HG02763 (cell line): ENCODE data around the gene MYORG.

Experiments
- ATAC-seq: cut with Tn5 transposase; IDR thresholded peaks from one replicate; pipeline ENCODE4 v1.9.1; 2021; ENCODE audit warnings: mild to moderate bottlenecking, moderate library complexity; ENCODE audit not compliant: unreplicated experiment

MYORG gene

DNA sequence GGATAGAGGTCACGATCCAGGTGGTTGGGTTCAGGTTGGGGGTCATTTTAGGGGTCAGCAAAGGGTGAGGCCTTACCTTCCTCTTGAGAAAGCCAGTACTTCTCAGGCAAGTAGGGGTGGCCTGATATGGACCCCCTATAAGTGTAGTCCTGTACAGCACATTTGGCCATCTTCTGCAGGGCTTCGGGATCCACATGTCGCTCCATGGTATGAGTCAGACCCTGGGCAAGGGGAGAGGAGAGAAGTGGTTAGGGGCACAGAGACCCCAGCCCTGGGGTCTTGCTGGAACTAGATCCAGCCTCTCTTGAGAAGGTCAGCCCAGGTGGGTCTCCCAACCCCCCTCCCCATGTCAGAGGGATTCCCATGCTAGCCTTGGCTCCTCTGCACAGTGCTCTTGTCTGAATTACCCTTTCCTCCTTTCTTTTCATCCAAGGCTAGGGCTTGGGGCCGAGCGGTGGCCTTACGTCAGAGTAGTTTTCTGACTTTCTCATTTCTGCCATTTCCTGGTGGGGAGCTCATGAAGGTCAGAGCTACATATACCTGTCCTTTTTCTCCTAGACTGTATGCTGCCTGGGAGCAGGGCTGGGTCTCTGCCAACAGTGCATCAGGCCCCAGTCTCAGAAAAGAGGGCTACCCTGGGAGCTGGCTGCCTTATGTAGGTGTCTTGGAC, 9.0 kb upstream of the MYORG start:
- ATAC-seq, result no peak

DNA sequence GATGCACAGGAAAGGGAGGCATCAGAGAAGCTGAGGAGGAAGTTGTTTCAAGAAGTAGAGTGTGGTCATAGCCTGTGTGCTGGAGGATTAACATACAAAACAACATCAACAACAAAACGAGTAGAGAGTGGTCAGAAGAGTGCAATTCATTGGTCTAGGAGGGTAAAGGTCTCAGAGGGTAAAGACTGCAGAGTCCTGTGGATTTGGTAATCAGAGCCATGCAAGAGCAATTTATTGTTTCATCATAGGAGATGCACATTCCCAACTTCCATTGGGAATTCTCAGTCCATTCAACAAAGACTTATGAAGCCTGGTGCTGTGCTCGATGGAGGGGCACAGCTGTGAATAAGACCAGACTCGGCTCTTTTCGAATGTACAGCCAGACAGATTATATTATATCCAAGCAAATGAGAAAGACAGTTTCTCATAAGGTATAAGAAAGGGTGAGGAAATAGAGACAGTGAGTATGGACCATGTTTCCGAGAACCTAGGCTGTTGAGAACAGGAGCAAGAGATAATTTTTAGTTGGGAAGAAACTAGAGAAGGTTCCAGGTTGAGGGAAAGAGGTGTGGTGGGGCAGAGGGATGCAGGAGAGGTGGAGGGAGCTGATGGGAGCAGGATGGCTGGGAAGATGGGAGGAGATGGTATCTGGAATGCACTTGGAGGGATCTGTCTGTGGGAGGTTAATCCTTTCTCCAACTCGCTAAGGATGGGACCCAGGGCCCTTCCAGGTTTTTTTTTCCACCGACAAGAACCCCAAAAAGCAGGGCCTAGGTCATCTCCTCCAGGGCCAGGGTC, 7.9 kb upstream of the MYORG start:
- ATAC-seq, result no peak

DNA sequence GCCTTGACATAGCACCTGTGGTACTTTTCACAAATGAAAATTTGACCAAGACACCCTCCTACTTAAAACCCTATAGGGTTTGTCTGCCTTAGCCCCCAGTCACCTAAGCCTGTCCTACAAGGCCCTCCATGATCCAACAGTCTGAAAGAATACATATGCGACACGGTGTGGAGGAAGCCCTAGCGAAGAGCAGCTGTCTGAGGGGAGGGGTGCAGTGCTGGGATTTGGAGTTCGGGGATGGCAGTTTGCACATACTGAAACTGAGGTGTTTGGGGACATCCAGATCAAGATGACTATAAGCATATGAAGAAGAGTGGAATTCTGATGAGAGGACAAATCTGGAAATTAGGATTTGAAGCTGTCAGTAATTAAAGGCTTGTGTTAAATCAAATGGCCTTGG, 7.2 kb upstream of the MYORG start:
- no peak for ATAC-seq

DNA sequence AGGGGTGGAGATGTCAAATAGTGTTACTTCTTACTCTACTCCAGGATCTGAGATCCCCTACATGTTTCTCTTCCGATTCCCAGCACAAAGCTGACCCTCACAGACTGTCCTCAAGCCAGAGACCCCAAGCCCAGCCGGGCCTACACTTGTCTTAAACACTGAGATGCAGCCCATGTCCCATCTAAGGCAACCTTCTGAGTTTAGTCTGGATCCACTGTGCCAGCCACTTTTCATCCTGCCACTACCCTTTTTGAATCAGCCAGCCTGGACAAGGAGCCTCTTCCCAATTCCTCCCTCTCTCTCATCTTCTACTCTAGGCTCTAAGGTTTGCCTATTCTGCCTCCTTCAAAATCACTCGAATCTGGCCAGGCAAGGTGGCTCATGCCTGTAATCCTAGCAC, 6.2 kb upstream of the MYORG start:
- ATAC-seq, result no peak

DNA sequence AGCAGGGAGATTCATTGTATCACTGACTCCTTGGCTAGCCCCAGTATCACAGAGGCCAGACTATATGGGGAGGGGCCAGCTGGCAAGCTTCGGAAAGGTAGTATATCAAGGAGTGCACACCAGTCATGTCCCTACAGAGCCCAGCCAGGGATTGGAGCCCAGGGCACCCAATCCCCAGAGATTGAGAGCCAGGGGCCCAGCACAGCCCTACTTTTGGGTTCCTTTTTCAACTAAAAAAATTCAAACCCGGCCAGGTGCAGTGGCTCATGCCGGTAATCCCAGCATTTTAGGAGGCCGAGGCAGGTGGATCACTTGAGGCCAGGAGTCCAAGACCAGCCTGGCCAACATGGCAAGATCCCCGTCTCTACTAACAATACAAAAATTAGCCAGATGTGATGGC, 5.4 kb upstream of the MYORG start:
- no peak for ATAC-seq

DNA sequence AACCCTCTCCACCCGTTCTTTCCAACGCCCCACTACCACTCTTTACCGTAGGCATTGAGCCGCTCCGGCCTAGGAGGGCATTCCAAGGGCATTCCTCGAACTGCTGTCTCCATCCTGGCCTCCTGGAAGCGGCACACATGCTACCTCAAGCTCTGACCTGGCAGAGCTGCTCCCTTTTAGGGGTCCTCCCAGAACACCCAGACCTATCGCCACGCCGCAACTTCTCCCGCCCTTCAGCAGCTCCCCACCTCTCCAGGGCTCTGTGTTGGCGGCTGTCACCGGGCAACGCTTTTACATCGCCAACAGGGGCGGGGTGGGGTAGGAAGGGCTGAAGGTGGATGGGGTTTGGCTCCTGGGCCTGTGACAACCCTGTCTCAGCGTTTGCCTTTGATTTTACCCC, 4.6 kb upstream of the MYORG start:
- no peak for ATAC-seq

DNA sequence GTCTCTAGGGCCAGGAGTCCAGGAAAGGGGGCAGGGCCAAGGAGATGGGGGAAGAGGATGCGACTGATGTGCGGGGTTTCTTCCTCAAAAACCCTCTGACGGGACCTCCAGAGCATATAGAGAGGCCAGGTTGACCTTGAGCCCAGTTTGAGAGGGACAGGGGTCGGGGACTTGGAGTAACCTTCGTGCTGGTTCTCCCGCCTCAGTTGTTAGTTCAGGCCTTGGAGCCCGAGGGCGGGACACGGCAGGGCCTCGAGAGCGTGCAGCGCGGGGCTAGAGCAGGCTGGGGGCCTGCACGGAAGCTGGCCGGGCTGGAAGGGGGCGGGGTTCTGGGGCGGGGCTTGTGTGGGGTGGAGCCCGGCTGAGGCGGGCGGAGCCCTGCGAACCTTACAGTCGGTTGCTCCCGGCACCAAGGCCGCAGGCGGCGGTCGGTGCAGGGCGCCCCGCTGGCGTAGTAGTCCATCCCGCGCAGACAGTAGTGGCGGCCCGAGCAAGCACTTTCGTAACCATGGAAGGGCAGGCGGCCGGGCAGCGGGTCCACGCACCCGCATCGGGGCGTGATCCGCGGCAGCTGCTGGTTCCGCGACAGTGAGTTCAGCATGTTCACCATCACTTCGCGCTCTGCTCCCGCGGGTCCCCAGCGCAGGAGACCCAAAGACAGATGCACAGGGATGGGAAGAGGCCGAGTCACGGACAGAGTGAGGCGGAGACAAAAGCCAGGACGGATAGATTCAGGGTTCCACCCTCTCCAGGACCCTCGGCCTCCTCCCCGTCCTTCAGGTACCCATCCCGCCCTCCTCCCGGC, 4.0 kb upstream of the MYORG start:
- ATAC-seq, result no peak

DNA sequence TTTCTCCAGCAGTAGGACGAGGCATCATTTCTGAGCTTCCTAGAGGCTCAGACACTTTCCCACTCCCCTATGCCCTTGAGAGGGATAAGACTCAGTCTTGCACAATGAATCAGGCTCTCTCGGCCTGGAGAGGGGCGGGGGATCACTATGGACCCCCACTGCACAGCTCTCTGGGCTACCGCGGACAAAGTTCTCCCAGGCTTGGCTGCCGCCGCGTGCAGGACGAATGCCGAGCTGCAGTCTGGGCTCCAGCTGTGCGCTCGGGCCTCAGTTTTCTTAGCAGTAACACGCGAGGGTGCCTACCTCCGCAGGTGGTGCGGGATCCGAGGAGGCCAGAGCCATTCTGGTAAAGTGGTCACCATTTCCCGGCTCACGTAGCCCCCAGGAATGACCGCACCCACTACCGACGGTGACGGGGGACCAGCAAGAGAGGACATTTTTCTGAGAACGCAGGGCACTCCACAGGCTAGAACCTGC, 3.4 kb upstream of the MYORG start:
- no peak for ATAC-seq

DNA sequence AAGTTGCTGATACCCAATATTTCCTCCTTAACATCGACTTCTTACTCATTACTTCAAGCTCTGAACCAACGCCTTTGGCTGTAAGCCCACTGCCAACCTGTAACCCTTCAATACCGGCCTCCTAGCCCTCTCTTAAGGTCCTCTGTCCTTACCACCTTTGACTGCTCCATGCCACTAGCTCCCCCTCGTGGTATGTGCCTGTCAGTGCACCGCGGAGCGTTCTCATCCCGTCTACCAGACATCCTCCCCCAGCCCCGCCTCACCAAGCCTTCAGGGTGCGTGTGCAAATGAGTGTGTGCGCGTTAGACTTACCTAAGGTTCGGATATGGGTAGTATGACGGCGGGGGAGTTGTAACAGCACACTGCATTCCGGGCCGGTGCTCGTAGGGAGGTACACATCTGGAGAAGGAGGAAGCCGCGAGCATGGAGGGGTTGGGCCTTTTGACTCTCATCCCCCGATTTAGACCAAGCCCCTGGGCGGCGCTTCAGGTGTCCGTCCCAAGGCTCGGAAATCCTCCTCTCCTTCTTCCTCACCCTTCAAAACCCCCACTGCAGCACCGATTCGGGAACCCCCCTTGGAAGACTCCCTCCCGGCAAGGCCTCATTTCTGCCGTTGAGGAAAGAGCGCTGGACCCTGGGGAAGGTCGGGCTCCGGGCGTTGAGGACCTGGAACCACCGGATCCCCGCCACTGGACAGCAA, 2.8 kb upstream of the MYORG start:
- no peak for ATAC-seq

DNA sequence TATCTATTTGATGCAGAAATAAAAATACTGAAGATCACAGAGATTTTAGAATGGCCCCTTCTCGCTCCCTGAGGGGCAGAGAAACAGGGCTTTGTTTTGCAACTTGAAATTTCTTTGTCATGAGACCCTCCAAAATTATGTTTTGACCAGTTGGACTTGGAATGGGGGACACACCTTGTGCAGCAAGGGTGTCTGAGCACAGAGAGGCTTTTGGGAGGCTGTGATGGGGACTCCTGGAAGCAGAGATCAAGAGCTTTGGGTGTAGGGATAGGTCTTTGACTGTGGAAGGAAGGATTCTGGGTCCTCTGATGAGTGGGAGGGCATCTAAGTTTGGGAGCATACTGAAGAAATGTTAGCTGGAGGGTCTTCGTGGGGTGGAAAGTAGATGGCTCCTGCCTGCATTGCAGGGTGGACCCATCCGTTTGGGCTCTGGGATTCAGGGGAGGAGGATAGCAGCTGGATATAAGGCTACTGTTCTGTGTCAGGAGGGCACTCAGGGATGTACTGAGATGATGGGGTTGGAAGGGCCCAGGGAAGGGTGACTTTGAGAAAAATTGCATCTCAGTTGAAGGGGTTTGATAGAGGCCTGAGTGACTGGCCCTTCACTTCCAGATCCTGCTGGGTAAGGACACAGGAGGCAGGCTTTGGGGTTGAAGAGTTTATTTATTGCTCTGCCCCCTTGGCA, 1.8 kb upstream of the MYORG start:
- no peak for ATAC-seq

DNA sequence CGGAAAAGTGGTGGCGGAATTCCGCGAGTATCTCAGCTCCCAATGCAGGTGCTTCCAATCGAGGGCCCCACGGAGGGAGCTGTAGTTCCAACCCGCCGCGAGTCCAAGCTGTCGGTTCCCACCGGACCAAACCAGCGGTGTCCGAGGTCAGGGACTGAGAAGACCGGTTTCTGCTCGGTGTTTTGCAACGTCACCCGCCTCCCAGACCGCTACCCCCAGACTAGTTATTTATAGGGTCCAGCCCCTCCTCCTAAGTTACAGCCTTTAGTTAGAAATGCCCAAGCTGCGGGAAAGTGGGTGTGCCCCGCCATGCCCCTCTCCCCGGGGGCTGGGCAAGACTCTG, 677 bp upstream of the MYORG start:
- ATAC-seq, result no peak

DNA sequence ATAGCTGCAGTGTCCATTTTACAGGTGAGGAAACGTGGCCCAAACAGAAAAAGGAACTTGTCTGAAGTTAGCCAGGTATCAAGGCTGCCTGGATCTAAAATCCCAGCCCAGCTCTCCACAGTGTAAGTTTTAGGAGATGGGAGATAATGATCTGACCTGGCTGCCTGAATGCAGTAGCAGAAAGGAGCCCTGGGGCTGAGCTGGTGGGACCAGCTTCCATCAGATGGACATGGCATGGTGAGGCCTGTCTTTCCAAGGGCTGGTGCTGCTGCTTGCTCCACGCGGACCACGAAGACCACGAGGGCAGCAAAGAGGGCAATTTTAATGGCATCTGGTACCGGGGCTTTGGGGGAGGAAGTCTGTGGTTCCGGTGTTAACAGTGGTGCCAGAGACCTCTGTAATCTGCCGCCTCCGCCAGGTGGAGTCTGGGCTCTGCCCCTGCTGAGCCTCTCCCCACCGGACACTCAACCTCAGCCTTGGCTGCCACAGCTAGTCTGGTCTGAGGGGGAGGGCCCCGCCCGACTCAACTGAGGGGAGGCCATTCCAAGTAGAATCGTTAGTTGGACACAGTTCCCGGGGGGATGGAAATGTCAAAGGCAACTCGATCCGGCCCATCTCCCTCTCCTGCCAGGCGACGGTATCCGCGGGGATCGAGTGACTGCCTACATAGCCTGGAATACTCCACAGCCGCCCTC, 650 bp downstream of the MYORG start:
- no peak for ATAC-seq

DNA sequence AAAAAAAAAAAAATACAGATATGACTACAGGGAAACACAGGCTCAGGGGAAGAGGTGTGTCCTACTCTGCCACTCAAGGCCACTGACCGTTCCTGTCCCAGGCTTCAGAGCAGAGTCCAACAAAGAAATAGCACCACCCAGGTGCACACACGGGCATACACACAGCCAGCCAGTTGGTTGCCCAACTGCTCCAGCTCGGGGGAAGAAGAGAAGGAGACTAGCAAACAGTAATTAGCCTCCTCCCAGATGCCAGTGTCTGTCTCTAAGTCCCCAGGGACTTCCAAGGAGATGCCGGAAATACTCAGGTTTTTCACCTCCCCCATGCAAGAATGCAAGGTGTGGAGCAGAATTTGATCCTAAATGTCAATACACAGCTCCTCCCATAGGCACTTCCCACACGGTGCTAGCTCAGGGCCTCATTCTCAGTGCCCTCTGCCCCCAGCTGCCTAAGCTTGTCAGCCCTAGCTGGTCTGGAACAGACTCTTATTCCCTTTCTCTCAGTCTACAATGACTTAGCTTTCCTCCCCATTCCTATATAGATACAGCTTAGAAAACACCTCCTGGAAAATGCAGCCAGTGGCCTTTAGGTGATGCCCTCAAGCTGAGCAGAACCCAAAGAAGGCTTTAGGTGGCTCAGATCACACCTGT, 1.7 kb downstream of the MYORG start:
- ATAC-seq, result no peak

DNA sequence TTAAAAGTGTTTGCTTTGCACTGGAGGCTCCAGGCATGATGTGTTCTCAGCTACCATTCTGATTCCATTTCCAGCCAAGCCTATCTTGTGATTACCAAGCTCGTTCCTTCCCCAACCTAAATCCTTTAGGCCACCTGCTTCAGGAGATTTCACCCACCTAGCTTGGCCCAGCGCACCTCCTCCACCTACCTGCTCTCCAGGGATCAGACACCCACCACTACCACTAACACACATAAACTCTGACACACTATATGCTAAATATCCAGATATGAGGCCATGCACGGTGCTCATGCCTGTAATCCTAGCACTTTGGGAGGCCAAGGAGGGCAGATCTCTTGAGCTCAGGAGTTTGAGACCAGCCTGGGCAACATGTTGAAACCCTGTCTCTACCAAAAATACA, 2.4 kb downstream of the MYORG start:
- ATAC-seq, result no peak

DNA sequence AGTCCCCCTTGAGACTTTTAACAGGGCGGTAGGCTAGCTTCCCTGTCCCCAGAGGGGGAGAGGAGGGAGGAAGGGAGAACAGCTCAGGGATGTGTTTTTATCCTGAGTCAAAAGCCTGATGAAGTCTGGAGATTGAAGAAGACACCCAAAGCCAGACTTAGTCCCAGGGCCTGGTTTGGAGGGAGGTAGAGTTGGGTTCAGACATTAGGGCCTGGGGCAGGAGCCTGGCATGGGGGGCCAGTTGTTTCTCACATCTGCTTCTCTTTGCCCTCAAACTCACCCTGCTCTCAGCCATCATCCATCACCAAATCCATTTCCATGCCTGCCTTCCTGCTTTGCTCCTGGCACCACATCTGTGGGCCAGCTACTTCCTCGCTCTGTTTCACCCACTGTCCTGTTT, 2.9 kb downstream of the MYORG start:
- no peak for ATAC-seq

DNA sequence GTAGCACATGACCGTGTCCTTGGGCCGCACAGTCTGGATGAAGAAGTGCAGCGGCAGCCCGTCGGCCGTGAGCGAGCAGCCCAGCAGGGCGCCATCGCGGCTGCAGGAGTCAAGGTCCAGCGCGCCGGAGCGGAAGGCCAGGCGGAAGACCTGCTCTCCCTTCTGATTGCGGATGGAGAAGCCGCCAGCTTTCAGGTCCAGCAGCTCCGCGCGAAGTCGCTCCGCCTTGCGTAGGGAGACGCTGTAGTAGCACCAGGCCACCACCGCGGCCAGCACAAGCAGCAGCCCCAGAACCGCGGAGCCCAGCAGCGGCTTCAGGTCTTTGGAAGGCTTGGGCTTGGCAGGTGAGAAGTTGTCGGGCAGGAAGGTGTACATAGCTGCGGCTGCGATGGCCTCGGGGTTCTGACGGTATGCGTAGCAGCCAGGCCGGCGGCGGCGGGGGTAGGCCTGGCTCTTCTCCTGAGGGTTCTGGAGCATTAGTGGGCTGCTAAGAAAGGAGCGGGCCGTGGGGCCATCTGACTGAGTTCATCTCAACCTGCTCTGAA, 4.2 kb downstream of the MYORG start:
- ATAC-seq, result no peak

DNA sequence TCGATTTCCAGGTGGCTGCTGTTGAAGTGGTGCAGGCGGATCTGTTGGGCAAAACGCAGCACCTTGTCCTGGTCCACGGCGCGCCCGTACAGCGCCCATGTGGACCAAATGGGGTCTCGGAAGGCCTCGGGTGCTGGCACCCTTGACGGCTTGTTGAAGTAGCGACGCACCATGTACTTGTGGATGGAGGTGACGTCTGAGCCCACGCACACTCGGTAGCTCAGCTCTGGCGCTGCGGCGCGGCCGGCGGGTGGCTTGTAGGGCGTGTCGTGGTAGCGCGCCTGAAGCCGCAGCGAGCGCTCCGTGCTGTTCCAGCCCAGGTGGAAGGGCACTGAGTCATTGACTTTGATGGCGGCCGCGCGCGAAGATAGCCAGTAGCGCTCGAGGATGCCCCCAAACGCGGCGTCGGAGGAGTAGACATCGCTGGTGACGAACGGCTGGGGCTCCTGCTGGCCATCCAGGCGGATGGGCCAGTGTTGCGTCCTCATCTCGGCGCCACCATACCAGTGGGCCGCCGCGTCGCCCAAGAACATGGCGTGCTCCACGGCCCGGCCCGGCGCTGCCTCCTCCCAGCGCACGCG, 4.7 kb downstream of the MYORG start:
- no peak for ATAC-seq

DNA sequence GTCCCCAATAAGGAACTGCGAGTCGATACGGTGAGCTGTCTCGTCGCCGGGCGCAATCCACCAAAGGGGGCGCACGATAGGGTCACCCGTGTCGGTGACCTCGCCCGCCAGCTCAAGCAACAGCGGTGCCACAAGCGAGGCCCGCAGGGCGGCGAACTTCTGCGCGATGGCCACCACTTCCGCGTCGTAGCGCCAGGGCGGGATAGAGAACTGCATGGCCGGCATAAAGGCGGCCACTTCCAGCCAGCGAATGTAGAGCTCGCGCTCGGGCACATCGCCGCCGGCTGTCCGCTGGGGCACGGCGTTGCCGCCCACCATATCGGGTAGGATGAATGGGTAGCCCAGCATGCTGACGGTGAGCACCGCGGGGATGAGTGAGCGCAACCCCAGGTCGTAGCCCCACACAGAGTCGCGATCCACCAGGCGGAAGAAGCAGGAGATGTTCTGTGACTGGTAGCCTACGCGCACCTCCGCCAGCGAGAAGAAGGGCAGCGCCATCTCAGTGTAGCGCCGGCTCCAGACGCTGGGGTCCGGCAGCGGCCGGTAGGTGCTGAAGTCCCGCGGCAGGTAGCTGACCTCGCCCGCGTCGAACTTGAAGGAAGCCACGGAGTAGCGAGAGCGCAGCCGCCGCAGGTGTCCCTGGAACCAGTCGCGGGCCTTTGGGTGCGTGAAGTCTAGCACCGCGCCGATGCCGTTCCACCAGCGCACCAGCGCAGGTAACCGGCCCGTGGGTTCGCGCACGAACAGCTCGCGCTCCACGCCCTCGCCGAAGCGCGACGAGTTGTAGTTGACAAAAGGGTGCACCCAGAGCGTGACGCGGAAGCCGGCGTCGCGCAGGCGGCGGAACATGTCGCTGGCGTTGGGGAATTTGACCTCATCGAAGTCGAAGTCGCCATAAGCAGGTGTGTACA, 5.5 kb downstream of the MYORG start:
- no peak for ATAC-seq
